Activated CD8-positive, alpha-beta memory T cell treated with anti-CD3 and anti-CD28 coated beads, Interleukin-2, amount 50 U/mL, for 4 hours (primary cell): Measurements from ENCODE around the gene LYSMD3.
"Not testable (repeated sequence)": the region's sequence is repeated elsewhere in the genome, so short reads cannot be mapped to it uniquely, and the experiment has no call there.

ENCODE experiments used
- DNase-seq: peaks from one replicate; pipeline ENCODE4 v3.0.0-alpha.2; 2020

Gene LYSMD3

GRCh38 chr5:90529194-90529938 is at the start of gene LYSMD3:
LYSMD3 (minus strand) TSS chr5:90529584; CDS start chr5:90525289, 4,295 bp downstream.
- peak; percentile 98 for DNase-seq

DNA sequence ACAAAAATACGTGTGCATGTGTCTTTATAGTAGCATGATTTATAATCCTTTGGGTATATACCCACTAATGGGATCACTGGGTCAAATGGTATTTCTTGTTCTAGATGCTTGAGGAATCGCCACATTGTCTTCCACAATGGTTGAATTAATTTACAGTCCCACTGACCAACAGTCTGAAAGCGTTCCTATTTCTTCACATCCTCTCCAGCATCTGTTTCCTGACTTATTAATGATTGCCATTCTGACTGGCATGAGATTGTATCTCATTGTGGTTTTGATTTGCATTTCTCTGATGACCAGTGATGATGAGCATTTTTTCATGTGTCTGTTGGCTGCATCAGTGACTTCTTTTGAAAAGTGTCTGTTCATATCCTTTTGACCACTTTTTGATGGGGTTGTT is 47.2 kb upstream of the LYSMD3 start:
- not testable (repeated sequence) for DNase-seq

DNA sequence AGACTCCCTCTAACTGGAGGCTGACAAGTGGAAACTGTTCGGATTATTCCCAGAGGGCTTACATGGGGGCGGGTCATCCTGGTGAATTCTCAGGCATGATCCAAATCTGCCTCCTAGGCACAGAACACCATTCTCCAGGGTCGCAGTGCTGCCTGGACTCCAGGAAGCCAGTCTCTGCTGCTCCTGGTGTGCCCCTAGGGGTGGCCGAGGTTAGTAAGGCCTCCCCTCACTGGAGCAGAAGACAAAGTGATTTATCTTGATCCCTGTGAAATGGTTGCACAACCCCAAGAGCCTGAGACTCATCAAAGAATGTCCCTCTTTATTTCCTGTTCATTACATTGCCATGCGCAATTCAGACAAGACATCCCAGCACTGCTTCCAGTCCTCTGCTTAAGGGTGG is 46.3 kb upstream of the LYSMD3 start:
- no peak for DNase-seq

DNA sequence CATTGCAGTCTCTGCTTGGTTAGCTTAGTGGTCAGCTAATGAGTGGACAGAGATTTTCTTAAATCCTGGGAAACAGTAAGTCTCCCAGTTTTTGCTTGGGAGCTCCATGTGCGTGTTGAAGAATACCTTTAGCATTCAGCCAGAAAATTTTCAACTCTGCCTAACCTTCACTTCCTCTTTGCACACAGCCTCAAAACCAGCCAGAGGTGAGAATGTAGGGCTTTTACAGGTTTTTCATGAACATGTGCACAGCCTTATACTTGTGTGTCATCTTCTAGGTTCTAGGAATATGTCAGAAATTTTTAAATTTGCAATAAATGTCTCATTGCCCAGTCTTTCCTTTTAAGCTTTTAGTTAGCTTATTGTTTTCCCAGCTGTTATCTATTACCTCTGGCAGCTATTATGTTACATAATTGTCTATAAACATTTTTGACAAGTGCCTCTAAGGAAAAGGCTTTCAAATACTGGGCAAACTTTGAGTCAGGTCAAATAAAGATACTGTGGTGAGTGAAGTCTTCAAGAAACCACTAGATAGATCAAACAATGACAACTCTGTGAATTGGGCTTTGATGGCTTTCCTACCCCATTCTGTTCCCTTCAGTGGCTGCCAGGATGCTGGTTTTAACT is 41.9 kb upstream of the LYSMD3 start:
- DNase-seq, result no peak

GRCh38 chr5:90570034-90570433 is 40.6 kb upstream of the LYSMD3 start:
- DNase-seq, result no peak

DNA sequence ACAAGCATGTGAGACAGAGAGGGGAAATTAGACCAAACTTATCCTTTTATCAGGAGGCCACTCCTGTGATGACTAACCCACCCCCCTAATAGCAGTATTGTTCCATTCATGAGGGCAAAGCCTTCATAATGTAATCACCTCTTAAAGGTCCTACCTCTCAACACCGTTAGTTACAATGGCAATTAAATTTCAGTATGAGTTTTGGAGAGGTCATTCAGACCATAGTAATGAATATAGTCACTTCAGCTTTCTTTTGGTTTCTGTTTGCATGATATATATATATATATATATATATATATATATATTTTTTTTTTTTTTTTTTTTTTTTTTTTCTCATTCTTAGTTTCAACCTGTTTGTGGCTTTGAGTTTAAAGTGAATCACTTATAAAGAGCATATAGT is 39.7 kb upstream of the LYSMD3 start:
- DNase-seq, result no peak

- DNase-seq, result no peak
These were observed 36.1 kb upstream of the LYSMD3 start for GRCh38 chr5:90565491-90565890.

DNA sequence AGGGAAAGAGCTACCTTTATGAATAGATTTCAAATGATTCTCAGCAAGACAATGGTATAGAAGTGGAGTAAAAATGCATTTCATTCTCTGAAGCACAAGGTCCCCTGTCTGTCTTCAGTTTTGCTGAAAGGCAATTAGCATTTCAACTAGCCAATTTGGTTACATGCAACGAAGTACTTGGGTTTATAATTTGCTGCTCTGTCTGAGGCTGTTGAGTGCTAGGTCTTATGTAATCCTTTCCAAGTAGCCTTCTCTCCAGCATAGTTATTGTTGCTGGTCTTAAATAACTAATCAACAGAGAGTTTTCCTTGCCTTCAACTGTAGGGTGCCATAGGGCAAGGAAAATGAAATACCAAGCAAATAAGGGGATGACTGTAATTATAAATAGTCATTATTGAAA is 33.7 kb upstream of the LYSMD3 start:
- no peak for DNase-seq

DNA sequence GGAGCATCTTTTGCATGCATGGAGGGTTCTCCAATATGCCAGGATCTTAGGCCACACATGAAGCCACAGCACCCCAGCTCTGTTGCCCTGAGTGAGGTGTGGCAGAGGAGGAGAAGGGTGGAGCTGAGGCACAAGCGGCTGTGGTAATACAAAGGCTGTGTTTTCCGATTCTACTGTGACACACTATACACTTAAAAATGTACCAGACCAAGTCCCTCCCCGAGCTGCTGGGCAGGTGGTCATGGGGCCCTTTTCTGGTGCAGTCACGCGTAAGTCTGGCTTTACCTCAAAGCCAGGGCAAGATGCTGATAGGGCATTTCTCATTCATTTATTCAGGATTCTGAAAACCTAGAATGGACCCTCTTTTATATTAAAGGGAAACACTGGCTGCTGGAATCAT is 33.0 kb upstream of the LYSMD3 start:
- DNase-seq, result no peak

DNA sequence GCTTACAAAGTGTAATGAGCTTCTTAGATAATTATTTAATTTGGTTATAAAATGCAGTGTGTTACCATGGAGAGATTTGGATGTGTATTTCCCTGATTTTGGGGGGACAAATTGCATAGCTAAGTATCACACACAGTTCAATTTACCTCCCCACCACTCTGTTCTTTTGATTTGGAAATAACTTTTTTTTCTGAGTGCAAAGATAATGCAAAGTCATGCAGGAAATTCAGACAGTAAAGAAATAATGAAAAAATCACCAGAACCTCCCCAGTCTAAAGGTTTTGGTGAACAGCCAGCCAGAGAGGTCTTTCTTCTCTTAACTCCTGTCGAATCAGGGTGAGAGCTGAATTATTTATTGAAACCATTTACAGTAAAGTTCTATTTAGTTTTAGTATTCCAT is 32.4 kb upstream of the LYSMD3 start:
- DNase-seq, result no peak

- DNase-seq, result no peak
These were observed 31.4 kb upstream of the LYSMD3 start for GRCh38 chr5:90560771-90561170.

- no peak for DNase-seq
These were observed 29.2 kb upstream of the LYSMD3 start, which contains the start of gene ADGRV1 for GRCh38 chr5:90558344-90559192. ADGRV1 (plus strand) TSS chr5:90558797; CDS start chr5:90558896, 99 bp downstream.

DNA sequence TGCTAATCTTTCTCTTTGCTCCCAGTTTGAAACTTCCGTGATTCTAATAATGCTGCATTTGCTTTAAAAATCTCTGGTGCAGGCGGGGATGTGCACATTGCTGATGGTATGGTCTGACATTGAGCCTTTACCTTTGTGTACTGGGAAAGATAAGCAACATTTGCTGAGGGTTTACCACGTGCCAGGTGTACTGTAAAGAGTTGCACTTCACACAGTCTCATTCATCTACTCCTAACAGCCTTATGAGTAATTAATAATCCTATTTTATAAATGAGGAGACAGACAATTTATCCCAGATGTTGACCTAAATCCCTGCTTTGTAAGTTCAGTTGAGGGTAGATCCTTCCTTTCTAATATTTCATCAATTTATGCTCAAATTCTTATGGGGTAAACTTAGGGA is 28.5 kb upstream of the LYSMD3 start:
- DNase-seq, result no peak

DNA sequence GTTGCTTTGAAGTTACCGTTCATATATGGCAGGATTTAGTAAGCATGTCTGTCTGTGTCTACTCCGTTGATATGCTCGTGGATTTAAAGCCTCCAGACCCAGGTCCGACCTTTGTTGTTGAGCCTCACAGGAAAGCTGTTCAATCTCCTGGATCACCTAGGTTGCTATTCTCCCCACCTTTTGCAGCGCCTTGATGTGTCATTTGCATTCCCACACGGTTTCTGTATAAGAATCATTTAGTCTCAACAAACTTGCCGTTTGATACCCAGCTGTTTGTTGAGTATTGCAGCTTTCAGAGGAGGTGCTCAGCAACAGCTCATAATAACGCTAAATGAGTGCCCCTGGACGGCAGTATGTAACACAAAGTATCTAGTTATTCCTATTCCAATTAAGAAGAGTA is 28.0 kb upstream of the LYSMD3 start:
- no peak for DNase-seq

GRCh38 chr5:90555666-90556065 is 26.3 kb upstream of the LYSMD3 start:
- no peak for DNase-seq

- DNase-seq, result no peak
These were observed 25.1 kb upstream of the LYSMD3 start for GRCh38 chr5:90554358-90555006.

- no peak for DNase-seq
These were observed 24.3 kb upstream of the LYSMD3 start for GRCh38 chr5:90553711-90554110.

GRCh38 chr5:90551376-90551775 is 22.0 kb upstream of the LYSMD3 start:
- no peak for DNase-seq

DNA sequence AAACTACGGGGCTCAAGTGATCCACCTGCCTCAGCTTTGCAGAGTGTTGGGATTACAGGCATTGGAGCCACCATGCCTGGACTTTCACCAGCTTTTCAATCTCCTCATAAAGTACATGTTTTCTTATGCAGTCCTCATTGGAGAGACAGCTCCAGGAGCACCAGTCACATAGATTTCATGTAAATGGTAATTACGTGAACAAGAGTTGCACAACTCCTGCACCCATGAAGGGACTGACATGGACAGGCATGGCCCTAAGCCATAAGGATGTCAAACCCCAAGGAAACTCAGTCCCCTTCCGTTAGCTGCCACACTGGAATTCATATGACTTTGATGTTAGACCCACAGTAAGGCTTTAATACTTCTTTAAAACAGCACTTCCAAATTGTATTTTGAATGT is 21.6 kb upstream of the LYSMD3 start:
- no peak for DNase-seq

- DNase-seq, result no peak
These were observed 20.4 kb upstream of the LYSMD3 start for GRCh38 chr5:90549729-90550275.

GRCh38 chr5:90549223-90549622 is 19.8 kb upstream of the LYSMD3 start:
- DNase-seq, result no peak

DNA sequence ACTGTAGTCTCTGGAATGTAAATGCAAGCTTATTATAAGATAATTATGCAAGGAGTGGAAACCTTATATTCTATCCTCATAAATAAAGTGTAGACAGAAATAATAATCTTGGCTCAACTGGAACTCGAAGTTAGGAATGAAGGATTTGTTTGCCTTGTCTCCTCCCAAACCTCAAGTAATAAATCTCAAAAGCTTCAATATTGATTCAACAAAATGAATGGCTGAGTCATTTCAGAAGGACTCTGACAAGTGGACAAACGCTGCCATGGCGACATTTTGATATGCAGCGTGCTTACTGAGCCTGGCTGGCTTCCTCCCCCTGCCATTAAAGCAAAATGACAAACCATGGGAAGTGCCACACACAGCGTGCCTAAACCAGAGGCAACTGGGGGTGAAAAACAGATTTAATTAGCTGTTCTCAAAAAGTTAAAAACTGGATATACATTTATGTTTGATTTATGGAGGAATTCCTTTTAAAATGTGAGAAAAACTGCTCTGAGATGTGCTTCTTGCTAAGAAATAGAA is 18.7 kb upstream of the LYSMD3 start:
- no peak for DNase-seq
